SK-N-MC (cell line): Measurements from ENCODE around the gene SREBF1.

ENCODE experiments used
- DNase-seq: peaks from one replicate; pipeline ENCODE4 v3.0.0-alpha.2; 2011; ENCODE audit warnings: low read depth, low spot score
- H3K27ac ChIP-seq: fragments of 200-600 bp; sonication (generic); 2 replicates; pipeline ENCODE4 v1.5.1; 2016; ENCODE audit warnings: mixed run types
- H3K36me3 ChIP-seq: fragments of 200-600 bp; sonication (generic); 2 replicates; pipeline ENCODE4 v1.6.1; 2017; ENCODE audit warnings: antibody characterized with exemption, low read length, mixed read lengths; ENCODE audit not compliant: insufficient read depth
- H3K4me3 ChIP-seq: fragments of 200-600 bp; sonication (generic); 2 replicates; pipeline ENCODE4 v1.5.1; 2016
- H3K9ac ChIP-seq: fragments of 200-600 bp; sonication (generic); 2 replicates; pipeline ENCODE4 v1.8.0; 2017; ENCODE audit warnings: mixed run types, mixed read lengths; ENCODE audit not compliant: insufficient read length
- H3K9me3 ChIP-seq: fragments of 200-600 bp; sonication (generic); 2 replicates; pipeline ENCODE4 v1.6.1; 2017; ENCODE audit warnings: low read depth, mild to moderate bottlenecking, antibody characterized with exemption, low read length, moderate library complexity, mixed read lengths
- EZH2 ChIP-seq: fragments of 200-600 bp; sonication (generic); IDR thresholded peaks from one replicate; pipeline ENCODE4 v1.6.1; 2017; ENCODE audit warnings: antibody characterized with exemption
- FOXP2 ChIP-seq: optimal IDR thresholded peaks from 2 replicates; pipeline ENCODE3; 2011; ENCODE audit warnings: mild to moderate bottlenecking, moderate library complexity; ENCODE audit not compliant: insufficient read depth; ENCODE audit errors: extremely low read length, control extremely low read depth
- POLR2AphosphoS5 ChIP-seq: IDR thresholded peaks from 2 replicates; pipeline ENCODE4 v1.6.1; 2012; ENCODE audit warnings: mild to moderate bottlenecking, low read depth, low read length, borderline replicate concordance

Gene SREBF1

DNA sequence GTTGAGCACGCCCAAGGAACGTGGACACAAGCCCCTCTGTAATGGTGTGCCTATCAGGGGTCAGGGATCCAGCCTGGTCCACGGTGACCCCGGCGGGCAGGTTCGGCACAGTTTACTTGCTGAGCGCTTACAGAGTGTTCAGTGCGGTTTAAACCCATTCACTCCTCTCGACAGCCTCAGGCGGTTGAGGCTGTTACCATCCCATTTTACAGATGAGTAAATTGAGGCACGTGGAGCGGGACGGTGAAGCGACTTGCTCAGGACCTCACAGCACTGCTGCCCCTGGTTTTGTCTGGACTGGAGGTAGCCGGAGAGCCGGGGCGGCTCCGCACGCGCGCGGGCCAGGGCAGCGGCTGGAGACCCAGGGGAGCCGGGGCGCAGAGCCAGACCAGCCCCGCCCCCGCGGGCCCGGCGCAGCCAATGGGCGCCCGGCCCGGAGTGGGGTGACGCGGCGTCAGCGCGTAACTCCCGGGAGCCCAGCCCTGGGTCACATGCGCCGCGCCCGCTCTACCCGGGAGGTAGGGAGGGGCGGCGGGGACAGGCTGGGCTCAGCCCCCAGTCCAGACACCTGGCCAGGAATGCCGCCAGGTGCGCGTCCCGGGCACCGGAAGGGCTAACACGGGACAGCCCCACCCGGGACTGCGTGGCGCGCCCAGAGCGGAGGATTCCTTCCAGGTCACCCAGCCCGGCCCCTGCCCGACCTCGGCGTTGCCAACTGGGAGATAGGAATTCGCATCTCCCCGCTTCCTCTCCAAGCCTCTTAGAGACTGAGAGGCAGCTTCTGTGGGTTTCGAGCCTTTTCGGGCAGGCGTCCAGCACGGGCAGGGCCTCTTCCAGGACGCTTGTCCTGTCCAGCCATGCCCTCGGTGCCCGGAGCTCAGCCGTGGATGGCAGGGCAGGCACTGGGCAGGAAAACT, 3.3 kb upstream of the SREBF1 start:
- Histone ChIP-seq H3K9ac (no peak overlapping the region), H3K9me3 (no peaks in the 10 kb centered on the region), H3K4me3 (no peak overlapping the region), H3K36me3 (peaks cover 5% of the 10 kb centered on the region; the same call in 1 of the 2 replicates), H3K27ac (no peak overlapping the region; the same call in 1 of the 2 replicates)
- TF ChIP-seq FOXP2 (no peak), POLR2AphosphoS5 (peak; percentile 15; the same call in 1 of the 2 replicates), EZH2 (no peak)
- DNase-seq: no peak

DNA sequence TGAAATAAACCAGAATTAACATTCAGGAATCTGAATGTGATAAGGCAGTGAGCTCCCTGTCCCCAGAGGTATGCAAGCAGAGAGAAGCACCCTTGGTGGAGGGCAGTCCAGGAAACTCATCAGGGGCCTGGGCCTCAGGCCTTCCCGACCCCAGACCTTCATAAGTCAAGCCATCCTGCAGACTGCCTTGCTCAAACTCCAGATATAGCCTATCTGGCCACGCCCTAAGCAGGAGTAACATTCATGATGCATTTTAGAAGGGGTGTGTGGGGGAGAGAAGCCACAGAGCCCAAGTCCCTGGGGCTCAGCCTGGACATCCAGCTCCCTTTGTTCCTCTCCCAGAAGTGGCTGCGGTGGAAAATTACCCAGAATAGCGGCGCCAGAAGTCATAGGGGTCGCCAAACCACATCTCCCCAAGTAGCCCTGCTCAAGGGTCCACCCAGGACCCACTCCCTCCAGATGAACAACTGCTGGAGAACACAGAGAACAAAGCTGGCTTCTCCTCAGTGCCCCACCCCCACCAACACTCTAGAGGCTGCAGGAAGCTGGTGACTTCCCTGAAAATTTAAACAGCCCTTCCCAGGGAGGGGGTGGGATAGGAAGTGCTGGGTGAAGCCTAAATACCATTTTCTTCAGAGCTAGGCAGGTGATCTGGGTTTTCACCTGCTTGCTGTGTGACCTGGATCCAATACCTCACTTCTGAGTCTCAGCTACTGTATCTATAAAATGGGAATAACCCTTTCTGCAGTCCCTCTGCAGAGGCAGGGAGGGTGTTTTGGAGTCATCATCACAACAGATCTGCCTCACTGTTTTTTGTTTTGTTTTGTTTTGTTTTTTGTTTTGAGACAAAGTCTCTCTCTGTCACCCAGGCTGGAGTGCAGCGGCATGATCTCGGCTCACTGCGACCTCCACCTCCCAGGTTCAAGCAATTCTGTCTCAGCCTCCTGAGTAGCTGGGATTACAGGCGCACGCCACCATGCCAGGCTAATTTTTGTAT, 1.5 kb upstream of the SREBF1 start:
- DNase-seq: no peak
- peak overlapping the region; percentile 32; the same call in 1 of the 2 replicates for H3K4me3 ChIP-seq
- peak overlapping the region; percentile 98 for H3K9ac ChIP-seq
- peak overlapping the region; percentile 94 for H3K27ac ChIP-seq
- TF ChIP-seq EZH2 (no peak), POLR2AphosphoS5 (no peak), FOXP2 (no peak)
- H3K36me3 ChIP-seq: peaks cover 6% of the 10 kb centered on the region; the same call in 1 of the 2 replicates
- H3K9me3 ChIP-seq: no peaks in the 10 kb centered on the region

DNA sequence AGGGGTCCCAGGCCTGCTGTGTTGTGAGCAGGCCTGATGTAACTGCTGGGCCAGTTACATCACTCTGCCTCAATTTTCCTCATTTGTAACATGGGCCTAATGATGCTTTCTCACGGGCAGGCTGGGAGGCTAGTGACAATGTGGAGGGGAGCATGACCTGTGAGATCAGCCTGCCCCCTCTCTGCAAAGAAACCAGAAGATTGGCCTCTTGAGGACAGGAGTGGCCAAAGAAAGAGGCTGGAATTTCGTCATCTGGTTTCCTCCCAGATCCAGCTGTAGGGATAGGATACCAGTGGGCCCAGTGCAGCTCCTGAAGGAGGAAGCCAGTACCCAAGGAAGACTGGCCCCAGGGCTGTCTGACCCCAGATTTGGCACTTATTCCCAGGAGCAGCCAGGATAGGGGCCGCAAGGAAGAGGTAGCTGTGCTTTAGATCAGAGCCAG, 615 bp upstream of the SREBF1 start:
- H3K27ac ChIP-seq: peak overlapping the region; percentile 94
- peak overlapping the region; percentile 92 for H3K4me3 ChIP-seq
- peaks cover 7% of the 10 kb centered on the region; the same call in 1 of the 2 replicates for H3K36me3 ChIP-seq
- DNase-seq: no peak
- peak overlapping the region; percentile 98 for H3K9ac ChIP-seq
- TF ChIP-seq EZH2 (no peak), FOXP2 (no peak), POLR2AphosphoS5 (no peak)
- no peaks in the 10 kb centered on the region for H3K9me3 ChIP-seq

DNA sequence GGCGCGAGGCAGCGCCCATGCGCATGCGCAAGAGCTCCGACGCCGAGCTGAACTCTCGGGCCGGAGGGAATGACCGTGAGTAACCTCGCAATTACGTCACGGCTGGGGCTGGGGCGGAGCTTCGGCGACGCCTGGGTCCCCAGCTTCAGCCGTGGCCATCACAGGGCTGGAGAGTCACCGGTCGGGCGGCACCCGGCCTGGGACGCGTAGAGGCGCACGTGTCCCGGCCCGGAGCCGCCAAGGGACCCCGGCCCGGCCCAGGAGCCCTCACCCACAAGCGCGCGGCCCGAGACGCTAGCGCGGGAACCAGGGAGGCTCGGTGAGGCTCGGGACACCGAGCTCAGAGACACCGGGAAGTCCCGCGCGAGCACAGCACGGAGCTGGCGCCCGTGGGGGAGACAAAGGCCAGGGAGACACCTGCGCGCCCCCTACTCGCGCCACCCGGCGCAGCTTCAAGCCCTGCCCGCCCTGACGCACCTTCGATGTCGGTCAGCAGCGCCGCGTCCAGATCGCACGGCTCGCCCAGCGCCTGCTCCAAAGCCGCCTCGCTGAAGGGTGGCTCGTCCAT, 452 bp downstream of the SREBF1 start:
- Histone ChIP-seq H3K9me3 (no peaks in the 10 kb centered on the region), H3K9ac (peak overlapping the region; percentile 98), H3K27ac (peak overlapping the region; percentile 94), H3K36me3 (peaks cover 16% of the 10 kb centered on the region; the same call in 1 of the 2 replicates), H3K4me3 (peak overlapping the region; percentile 92)
- TF ChIP-seq EZH2: no peak
- peak; percentile 79 for TF ChIP-seq POLR2AphosphoS5
- no peak for DNase-seq

DNA sequence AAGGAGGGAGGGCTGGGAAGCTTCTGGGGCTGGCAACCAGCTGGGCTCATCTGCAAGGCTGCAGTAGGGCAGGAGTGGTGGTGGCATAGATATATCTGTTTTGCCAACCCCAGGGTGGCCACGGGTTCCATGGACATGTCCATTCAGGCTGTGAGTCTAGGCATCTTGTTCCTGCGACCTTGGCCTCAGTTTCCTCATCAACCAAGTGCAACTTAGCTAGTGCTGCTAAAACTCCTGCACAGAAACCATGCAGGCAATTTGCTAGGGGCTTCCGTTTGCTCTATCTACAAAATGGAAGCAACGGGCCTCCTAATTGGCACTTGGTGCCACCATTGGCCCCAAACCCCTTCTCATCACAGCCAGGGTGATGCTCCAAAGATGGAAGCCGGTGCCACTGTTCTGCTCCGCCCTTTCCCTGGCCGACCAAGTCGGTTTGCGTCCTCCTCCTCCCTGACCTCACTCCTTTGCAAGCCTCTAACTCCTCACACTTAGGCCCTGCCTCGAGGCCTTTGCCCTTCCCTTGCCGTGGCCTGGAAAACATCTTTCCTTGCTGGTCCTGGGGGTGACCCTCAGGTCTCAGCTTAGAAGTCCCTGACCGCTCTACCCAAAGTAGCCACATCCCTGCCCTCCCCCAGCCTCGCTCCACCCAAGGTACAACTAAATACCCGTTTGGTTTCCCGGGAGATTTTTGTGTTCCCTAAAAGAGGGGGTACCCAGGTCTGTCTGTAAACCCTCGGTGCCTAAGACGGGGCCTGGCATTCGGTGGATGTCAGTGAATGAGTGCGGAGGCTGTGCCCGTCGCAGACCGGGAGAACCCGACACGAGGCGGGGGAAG, 1.2 kb downstream of the SREBF1 start:
- peak overlapping the region; percentile 92 for H3K4me3 ChIP-seq
- no peak for TF ChIP-seq EZH2
- TF ChIP-seq POLR2AphosphoS5: no peak
- TF ChIP-seq FOXP2: no peak
- peaks cover 16% of the 10 kb centered on the region; the same call in 1 of the 2 replicates for H3K36me3 ChIP-seq
- H3K27ac ChIP-seq: peak overlapping the region; percentile 77
- no peak for DNase-seq
- no peaks in the 10 kb centered on the region for H3K9me3 ChIP-seq
- H3K9ac ChIP-seq: peak overlapping the region; percentile 98

DNA sequence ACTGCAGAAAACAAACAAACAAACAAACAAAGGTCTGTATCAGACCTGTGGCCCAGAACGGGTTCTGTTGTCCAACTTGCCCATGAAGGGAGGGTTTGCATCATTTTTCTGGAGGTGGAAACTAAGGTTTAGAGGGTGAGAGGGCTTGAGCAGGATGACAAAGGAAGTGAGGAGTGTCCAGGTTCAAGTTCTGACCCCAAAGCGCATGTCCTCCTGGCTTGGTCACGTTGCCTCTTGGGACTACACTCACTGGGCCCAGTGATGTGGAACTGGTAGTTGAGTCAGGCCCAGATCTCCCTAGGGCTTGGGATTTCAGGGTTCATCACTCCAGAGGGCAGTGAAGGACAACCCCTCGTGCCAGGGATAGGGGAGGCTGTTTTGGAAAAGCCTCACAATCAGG, 1.8 kb downstream of the SREBF1 start:
- Histone ChIP-seq H3K9ac (no peak overlapping the region), H3K27ac (no peak overlapping the region), H3K9me3 (no peaks in the 10 kb centered on the region), H3K4me3 (peak overlapping the region; percentile 92), H3K36me3 (peaks cover 16% of the 10 kb centered on the region; the same call in 1 of the 2 replicates)
- TF ChIP-seq FOXP2 (no peak), POLR2AphosphoS5 (no peak), EZH2 (no peak)
- no peak for DNase-seq

DNA sequence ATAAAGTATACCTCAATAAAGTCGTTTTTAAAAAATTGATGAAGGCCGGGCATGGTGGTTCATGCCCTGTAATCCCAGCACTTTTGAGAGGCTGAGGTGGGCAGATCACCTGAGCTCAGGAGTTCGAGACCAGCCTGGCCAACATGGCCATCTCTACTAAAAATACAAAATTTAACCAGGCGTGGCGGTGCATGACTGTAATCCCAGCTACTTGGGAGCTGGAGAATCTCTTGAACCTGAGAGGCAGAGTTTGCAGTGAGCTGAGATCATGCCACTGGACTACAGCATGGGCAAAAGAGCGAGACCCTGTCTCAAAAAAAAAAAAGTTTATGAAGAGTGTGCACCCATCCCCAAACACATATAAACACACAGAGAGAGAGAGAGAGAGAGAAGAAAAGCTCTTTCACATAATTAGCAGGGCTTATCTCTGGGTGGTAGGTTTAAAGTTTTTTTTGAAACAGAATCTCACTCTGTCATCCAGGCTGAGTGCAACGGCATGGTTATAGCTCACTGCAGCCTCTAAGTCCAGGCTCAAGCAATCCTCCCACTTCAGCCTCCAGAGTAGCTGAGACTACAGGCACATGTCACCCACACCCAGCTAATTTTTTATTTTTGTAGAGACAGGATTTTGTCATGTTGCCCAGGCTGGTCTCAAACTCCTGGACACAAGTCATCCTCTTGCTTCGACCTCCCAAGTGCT, 3.0 kb downstream of the SREBF1 start:
- no peak for DNase-seq
- Histone ChIP-seq H3K9ac (no peak overlapping the region), H3K9me3 (no peaks in the 10 kb centered on the region), H3K36me3 (peaks cover 16% of the 10 kb centered on the region; the same call in 1 of the 2 replicates), H3K4me3 (no peak overlapping the region), H3K27ac (peak overlapping the region; percentile 64; the same call in 1 of the 2 replicates)
- TF ChIP-seq POLR2AphosphoS5 (no peak), FOXP2 (no peak), EZH2 (no peak)
